Measurements from ENCODE around the gene NHEJ1.

DNA sequence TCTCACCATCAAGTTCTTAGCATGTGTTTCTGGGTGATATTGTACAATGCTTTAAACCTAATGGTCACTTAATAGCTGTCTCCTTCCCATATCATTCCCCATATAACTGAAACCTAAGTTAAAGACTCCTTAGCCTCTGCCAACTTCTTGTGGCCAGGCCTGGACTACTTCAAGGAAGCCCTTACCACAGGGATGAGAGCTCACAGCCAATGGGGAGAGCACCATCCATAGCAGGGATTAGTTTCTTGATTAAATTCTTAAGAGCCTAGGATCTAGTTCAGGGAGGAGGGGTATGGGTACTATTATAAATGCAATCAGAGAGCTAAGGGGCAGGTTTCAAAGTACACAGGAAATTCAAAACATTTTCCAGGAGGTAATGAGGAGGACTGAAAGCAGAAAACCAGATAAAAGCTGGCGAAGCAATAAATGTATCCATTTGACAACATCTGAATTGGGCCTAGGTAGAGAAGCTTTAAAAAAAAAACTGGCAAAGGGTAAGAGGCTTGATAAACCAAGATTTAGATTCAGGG, 65.1 kb downstream of the NHEJ1 start:
- TF ChIP-seq, protein P1, sequence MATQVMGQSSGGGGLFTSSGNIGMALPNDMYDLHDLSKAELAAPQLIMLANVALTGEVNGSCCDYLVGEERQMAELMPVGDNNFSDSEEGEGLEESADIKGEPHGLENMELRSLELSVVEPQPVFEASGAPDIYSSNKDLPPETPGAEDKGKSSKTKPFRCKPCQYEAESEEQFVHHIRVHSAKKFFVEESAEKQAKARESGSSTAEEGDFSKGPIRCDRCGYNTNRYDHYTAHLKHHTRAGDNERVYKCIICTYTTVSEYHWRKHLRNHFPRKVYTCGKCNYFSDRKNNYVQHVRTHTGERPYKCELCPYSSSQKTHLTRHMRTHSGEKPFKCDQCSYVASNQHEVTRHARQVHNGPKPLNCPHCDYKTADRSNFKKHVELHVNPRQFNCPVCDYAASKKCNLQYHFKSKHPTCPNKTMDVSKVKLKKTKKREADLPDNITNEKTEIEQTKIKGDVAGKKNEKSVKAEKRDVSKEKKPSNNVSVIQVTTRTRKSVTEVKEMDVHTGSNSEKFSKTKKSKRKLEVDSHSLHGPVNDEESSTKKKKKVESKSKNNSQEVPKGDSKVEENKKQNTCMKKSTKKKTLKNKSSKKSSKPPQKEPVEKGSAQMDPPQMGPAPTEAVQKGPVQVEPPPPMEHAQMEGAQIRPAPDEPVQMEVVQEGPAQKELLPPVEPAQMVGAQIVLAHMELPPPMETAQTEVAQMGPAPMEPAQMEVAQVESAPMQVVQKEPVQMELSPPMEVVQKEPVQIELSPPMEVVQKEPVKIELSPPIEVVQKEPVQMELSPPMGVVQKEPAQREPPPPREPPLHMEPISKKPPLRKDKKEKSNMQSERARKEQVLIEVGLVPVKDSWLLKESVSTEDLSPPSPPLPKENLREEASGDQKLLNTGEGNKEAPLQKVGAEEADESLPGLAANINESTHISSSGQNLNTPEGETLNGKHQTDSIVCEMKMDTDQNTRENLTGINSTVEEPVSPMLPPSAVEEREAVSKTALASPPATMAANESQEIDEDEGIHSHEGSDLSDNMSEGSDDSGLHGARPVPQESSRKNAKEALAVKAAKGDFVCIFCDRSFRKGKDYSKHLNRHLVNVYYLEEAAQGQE (IDR thresholded peaks at IDR 0.05; ENCODE audit: insufficient read depth in 1 of 2, low read depth in 2 of 2, low read length in 2 of 2), result no peak
- TF ChIP-seq FOXP2 (optimal IDR thresholded peaks at IDR 0.05; ENCODE audit: borderline replicate concordance, extremely low read depth, extremely low read length, insufficient read depth), result no peak
- TF ChIP-seq POLR2AphosphoS5 (IDR thresholded peaks at IDR 0.05; ENCODE audit: low read depth, low read length), result no peak
- TF ChIP-seq TAF1 (IDR thresholded peaks at IDR 0.05; ENCODE audit: borderline replicate concordance, insufficient read depth, low read length), result no peak
- TF ChIP-seq SIN3A (IDR thresholded peaks at IDR 0.05; ENCODE audit: borderline replicate concordance, insufficient read depth, low read length), result no peak
